Measurements from ENCODE around the gene NPIPB8. TPM values are rescaled to one million over a fixed set of nuclear protein-coding genes. Genes with fewer than 3 reads are reported as not detected.
"Not testable (repeated sequence)": the region's sequence is repeated elsewhere in the genome, so short reads cannot be mapped to it uniquely, and the experiment has no call there.

The NPIPB8 gene
- total RNA-seq, result under 1 TPM in 1 of 2 experiments, not detected in 1; 0.30 TPM

DNA sequence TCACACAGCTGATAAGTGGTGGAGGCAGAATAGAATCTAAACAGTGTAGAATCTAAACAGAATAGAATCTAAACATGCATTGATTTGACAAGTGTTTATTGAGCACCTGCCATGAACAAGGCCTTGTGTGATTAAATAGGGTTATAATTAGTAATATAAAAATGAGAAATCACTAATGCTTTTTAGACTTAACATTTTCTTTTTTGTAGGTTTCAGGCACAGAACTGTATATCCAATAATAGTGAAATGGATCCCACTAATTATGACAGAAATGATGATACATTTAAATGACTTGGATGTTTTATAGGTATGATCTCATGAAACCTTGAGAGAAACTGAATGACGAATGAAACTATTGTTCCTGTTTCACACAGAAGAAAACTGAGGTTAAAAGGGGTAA, at the start of gene NPIPB8:
Gene NPIPB8 (plus strand): TSS at position 301 of the 400 bp plus-strand sequence. CDS start 296 bp downstream, outside the sequence.
- H3K27me3 Mint-ChIP-seq; H3K36me3 Mint-ChIP-seq (ENCODE audit: low read depth); DNase-seq; H3K4me1 Mint-ChIP-seq; H3K4me3 Mint-ChIP-seq; H3K27ac Mint-ChIP-seq; H3K9me3 Mint-ChIP-seq; POLR2A ChIA-PET: not testable (repeated sequence)
- CTCF ChIA-PET, result interaction anchor here (0.6 kb wide), 1 partner anchor 16 kb away, joined by 3 read pairs; no protein-coding TSS in a partner anchor

GRCh38 chr16:28589069-28589468, 48.8 kb upstream of the NPIPB8 start:
- Mint-ChIP-seq H3K27ac (no peak overlapping the region), H3K4me1 (no peaks in the 10 kb centered on the region), H3K4me3 (no peak overlapping the region), H3K36me3 (ENCODE audit: low read depth) (peaks cover 25% of the 10 kb centered on the region), H3K9me3 (no peaks in the 10 kb centered on the region), H3K27me3 (no peaks in the 10 kb centered on the region)
- ChIA-PET CTCF (no interaction called here), POLR2A (no interaction called here)
- no peak for DNase-seq

DNA sequence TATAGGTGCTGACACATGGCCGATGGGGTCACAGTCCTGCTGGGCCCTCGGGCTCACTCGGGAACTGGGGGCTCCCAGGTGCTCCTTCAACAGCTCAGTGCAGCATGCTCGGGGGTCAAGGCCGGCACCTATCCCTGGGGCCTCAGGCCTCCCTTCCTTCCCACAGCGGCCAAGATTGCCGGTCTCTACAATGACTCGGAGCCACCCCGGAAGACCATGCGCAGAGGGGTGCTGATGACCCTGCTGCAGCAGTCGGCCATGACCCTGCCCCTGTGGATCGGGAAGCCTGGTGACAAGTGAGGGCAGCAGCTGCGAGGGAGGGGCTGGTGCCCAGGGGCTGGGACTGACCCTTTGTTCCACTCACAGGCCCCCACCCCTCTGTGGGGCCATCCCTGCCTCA, 47.9 kb upstream of the NPIPB8 start:
- Mint-ChIP-seq H3K9me3 (no peaks in the 10 kb centered on the region), H3K4me1 (no peaks in the 10 kb centered on the region), H3K36me3 (ENCODE audit: low read depth) (peaks cover 22% of the 10 kb centered on the region), H3K27ac (no peak overlapping the region), H3K27me3 (no peaks in the 10 kb centered on the region), H3K4me3 (no peak overlapping the region)
- no peak for DNase-seq
- POLR2A ChIA-PET, result no interaction called here
- CTCF ChIA-PET, result no interaction called here

DNA sequence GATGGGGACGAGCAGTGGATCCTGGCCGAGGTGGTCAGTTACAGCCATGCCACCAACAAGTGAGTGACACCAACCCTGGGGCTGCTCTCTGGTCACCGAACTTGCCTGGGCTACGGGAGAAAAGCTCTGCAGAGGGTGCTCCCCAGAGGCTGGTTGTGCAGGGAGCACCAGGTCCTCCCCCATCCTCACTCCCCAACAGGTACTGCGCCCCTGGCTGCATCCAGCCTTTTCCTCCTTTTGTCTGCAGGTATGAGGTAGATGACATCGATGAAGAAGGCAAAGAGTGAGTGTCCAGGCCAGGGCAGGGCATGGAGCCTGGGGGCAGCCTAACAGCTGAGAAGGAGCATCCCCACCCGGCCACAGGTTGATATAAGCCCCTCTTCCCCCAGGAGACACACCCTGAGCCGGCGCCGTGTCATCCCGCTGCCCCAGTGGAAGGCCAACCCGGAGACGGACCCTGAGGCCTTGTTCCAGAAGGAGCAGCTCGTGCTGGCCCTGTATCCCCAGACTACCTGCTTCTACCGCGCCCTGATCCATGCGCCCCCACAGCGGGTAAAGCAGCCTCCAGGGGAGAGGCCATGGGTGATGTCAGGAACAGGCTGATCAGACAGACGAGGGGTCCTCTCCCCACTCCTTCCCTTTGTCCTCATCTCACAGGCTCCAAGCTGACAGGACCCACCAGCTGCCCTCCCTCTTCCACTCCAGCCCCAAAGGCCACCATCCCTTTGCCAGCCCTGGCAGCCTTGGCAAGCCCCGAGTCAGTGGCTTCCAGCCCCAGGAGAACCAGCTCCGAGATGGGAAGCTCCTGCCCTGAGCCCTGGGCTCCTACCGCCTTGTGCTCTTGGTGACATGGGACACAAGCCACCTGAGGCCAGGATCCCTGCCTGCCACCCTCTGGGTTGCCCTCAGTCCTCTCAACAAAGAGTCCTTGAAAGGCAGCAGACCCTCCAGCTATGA, 47.2 kb upstream of the NPIPB8 start:
- H3K27ac Mint-ChIP-seq, result no peak overlapping the region
- no peaks in the 10 kb centered on the region for H3K27me3 Mint-ChIP-seq
- POLR2A ChIA-PET, result no interaction called here
- no peak for DNase-seq
- H3K4me1 Mint-ChIP-seq, result no peaks in the 10 kb centered on the region
- CTCF ChIA-PET, result no interaction called here
- H3K36me3 Mint-ChIP-seq (ENCODE audit: low read depth), result peaks cover 16% of the 10 kb centered on the region
- H3K4me3 Mint-ChIP-seq, result no peak overlapping the region
- H3K9me3 Mint-ChIP-seq, result no peaks in the 10 kb centered on the region

DNA sequence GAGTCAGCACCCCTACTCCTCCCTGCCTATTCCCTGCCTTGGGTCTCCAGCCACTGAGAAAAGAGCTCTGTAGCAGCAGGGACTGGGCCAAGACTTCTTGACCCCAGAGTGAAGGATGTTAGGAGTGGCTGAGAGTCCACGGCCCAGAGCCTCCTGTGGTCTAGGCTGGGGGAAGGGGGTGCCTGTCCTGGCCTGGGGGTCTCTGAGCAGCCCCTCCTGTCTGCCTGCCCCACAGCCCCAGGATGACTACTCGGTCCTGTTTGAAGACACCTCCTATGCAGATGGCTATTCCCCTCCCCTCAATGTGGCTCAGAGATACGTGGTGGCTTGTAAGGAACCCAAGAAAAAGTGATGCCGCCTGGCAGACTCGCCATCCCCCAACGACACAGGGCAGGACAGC, 46.5 kb upstream of the NPIPB8 start:
- Mint-ChIP-seq H3K27me3 (no peaks in the 10 kb centered on the region), H3K4me3 (no peak overlapping the region), H3K9me3 (no peaks in the 10 kb centered on the region), H3K27ac (no peak overlapping the region), H3K4me1 (no peaks in the 10 kb centered on the region), H3K36me3 (ENCODE audit: low read depth) (peaks cover 14% of the 10 kb centered on the region)
- ChIA-PET CTCF (no interaction called here), POLR2A (no interaction called here)
- DNase-seq, result no peak

DNA sequence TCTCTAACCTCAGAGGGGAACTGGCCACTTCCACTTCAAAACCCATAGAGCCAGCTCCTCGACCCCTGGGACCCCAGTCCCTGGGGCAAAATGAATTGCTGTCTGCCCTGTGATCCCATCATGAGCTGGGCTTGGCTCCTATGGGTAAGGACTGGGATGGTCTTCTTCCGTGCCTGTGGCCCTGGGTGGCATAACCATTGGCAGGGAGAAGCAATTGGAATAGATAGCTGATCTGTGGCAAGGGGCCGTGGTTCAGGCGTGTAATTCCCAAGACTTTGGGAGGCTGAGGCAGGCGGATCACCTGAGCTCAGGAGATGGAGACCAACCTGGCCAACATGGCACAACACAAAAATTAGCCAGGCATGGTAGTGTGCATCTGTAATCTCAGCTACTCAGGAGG, 45.4 kb upstream of the NPIPB8 start:
- peaks cover 14% of the 10 kb centered on the region for H3K36me3 Mint-ChIP-seq (ENCODE audit: low read depth)
- H3K9me3 Mint-ChIP-seq, result no peaks in the 10 kb centered on the region
- POLR2A ChIA-PET, result no interaction called here
- no peaks in the 10 kb centered on the region for H3K4me1 Mint-ChIP-seq
- CTCF ChIA-PET, result no interaction called here
- DNase-seq, result no peak
- H3K27ac Mint-ChIP-seq, result no peak overlapping the region
- no peak overlapping the region for H3K4me3 Mint-ChIP-seq
- no peaks in the 10 kb centered on the region for H3K27me3 Mint-ChIP-seq

GRCh38 chr16:28592979-28593553, 44.8 kb upstream of the NPIPB8 start:
- H3K36me3 Mint-ChIP-seq (ENCODE audit: low read depth), result peaks cover 14% of the 10 kb centered on the region
- H3K4me3 Mint-ChIP-seq, result no peak overlapping the region
- no peaks in the 10 kb centered on the region for H3K9me3 Mint-ChIP-seq
- DNase-seq, result no peak
- CTCF ChIA-PET, result no interaction called here
- H3K27me3 Mint-ChIP-seq, result no peaks in the 10 kb centered on the region
- H3K27ac Mint-ChIP-seq, result no peak overlapping the region
- POLR2A ChIA-PET, result no interaction called here
- H3K4me1 Mint-ChIP-seq, result no peaks in the 10 kb centered on the region

DNA sequence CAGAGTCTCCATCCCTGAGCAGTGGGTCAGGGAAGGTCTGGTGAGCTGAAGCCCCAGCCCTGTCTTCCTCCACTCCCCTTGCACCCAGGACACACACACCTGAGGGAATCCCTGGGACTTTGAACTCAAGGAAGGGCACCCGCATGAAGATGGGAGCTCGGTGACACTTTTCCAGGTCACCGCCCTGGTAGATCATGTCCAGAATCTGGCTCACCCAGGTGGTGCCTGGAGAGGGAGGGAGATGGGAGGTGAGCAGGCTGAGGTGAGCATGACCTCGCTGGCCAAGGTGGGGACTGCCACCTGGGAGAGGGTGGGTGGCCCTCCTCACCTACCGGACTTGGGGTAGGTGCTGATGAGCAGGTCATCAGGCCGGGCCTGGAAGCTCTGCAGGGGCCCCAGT, 42.4 kb upstream of the NPIPB8 start:
- POLR2A ChIA-PET; H3K4me3 Mint-ChIP-seq; H3K27me3 Mint-ChIP-seq; H3K9me3 Mint-ChIP-seq; H3K36me3 Mint-ChIP-seq (ENCODE audit: low read depth); CTCF ChIA-PET; H3K27ac Mint-ChIP-seq; DNase-seq; H3K4me1 Mint-ChIP-seq: not testable (repeated sequence)

- Mint-ChIP-seq H3K36me3 (ENCODE audit: low read depth) (peaks cover 5% of the 10 kb centered on the region), H3K4me3 (no peak overlapping the region), H3K9me3 (no peaks in the 10 kb centered on the region), H3K27ac (no peak overlapping the region), H3K27me3 (no peaks in the 10 kb centered on the region), H3K4me1 (no peaks in the 10 kb centered on the region)
- ChIA-PET POLR2A (no interaction called here), CTCF (no interaction called here)
- no peak for DNase-seq
Measured at GRCh38 chr16:28596115-28596630, 41.7 kb upstream of the NPIPB8 start.

DNA sequence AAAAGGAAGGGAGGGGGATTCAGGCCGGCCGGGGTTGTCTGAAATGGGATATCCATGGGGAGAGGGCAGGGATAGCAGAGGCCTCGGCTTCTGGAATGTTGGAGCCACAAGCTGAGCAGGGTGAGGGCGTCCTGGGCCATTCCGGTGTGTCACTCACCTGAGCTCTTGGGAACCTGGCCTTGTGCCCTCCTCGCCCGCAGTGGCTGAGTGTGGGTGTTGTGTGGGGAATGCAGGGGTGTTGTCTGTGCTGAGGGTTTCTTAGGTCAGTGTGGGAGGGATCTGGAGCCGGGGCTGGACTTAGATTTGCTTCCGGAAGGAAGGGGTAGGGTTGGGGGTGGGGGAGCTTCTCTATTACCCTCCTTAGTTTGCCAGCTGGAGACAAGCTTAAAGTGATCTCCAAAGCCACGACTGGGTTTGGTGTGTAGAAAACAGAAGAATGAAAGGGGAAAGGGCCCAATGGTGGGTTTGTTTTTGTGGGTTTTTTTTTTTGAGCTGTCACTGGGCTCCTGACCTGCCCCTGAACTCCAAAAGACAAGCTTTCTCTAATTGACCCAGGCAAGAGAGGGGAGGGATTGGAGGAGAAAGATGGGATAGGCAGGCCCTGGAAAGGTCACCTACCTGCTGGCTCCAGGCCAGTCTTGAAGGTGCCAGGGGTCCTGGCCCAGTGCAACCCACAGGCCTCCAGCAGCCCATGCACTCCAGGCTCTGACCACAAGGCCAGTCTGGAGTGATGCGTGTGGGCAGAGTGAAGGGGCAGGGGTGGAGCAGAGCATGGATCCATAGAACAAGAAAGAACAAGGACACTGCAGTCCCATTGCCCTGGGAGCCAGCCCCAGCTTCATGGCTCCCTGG, 40.8 kb upstream of the NPIPB8 start, which contains the start of gene SULT1A2:
Gene SULT1A2 (minus strand): TSS at position 211 of the 852 bp plus-strand sequence. CDS start 1,120 bp downstream, outside the sequence.
- H3K4me1 Mint-ChIP-seq, result no peaks in the 10 kb centered on the region
- no peak within 1 kb of the TSS for H3K27ac Mint-ChIP-seq
- H3K36me3 Mint-ChIP-seq (ENCODE audit: low read depth), result no peaks in the 10 kb centered on the region
- POLR2A ChIA-PET, result interaction anchor here (0.9 kb wide), 1 partner anchor 14 kb away, joined by 3 read pairs; no protein-coding TSS in a partner anchor
- H3K27me3 Mint-ChIP-seq, result no peaks in the 10 kb centered on the region
- no peak for DNase-seq
- CTCF ChIA-PET, result no interaction called here
- no peaks in the 10 kb centered on the region for H3K9me3 Mint-ChIP-seq
- H3K4me3 Mint-ChIP-seq, result no peak within 1 kb of the TSS

DNA sequence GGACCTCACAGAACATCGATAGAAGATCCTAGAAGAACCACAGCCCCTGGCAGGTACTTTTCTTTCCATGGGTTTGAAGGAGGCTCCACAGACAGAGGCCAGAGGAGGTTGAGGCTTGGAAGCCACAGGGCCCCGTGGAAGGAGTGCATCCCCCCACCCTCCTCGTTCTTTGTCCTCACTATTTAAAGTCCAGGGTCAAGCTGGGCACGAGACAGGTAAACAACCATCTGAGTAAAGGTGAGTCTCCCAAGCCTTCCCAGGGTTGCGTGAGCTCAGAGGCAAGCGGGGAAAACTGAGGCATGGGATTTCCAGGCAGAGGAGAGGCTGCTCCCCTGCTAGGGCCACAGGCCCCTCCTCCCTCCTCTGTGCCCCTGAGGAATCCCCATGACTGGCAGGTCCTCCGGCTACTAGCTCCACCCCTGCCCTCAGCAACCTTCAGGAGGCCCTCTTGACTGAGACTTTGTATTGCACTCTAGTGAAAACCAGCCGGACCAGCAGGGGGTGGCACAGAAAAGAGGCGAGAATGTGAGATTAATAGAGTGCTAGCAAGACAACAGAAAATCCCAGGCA, 40.1 kb upstream of the NPIPB8 start:
- no peak for DNase-seq
- H3K27me3 Mint-ChIP-seq, result no peaks in the 10 kb centered on the region
- H3K9me3 Mint-ChIP-seq, result no peaks in the 10 kb centered on the region
- H3K27ac Mint-ChIP-seq, result no peak overlapping the region
- POLR2A ChIA-PET, result interaction anchor here (0.9 kb wide), 1 partner anchor 13 kb away, joined by 3 read pairs; no protein-coding TSS in a partner anchor
- no peaks in the 10 kb centered on the region for H3K4me1 Mint-ChIP-seq
- CTCF ChIA-PET, result no interaction called here
- no peak overlapping the region for H3K4me3 Mint-ChIP-seq
- H3K36me3 Mint-ChIP-seq (ENCODE audit: low read depth), result no peaks in the 10 kb centered on the region

DNA sequence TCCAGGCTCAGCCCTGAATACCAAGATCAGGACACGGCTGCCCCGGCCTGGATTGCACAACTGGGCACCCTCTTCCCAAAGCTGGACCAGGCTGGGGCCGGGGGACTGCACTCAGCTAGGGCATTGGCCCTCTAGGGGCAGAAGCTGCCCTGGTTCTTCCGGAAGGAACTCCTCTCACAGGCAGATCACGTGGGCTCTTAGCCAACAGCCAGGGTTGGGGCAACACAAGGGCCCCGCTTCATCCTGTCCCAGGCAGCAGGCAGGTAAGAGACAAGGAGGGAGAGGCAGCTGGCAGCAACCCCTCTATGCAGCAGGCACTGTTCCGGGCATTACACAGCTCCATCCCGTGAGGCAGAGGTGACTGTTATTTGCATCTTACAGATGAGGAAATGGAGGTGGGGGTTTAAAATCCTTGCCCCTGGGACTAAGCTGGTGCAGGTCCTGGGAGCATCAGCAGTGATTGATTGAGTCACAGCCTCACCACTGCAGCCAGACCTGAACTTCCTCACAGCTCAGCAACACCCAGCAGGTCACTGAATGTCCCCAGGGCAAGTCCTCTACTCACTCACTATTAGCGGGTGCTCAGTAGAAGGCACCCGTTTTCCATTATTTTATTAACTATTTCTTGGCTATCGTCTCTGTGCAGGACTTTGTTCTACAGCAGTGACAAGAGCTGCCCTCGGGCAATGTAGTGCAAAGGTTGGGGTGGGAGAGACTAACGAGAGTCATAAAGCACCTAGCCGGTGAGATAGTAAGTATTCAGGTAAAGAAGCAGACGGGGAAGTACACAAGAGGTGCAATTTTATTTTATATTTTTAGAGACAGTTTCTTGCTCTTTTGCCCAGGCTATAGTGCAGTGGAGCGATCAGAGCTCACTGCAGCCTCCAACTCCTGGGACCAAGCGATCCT, 38.2 kb upstream of the NPIPB8 start:
- H3K4me1 Mint-ChIP-seq; H3K27ac Mint-ChIP-seq; POLR2A ChIA-PET; H3K36me3 Mint-ChIP-seq (ENCODE audit: low read depth); H3K27me3 Mint-ChIP-seq; CTCF ChIA-PET; DNase-seq; H3K4me3 Mint-ChIP-seq; H3K9me3 Mint-ChIP-seq: not testable (repeated sequence)
